Central memory CD8-positive, alpha-beta T cell (primary cell): Measurements from ENCODE around the gene COL18A1.

ENCODE experiments used
- ATAC-seq: fragments of 150-1000 bp; cut with Tn5 transposase; replicated peaks from 2 replicates; pipeline ENCODE4 v1.10.0; 2022; ENCODE audit warnings: mild to moderate bottlenecking, moderate FRiP score, moderate number of reproducible peaks; ENCODE audit not compliant: poor library complexity, severe bottlenecking; ENCODE audit errors: extremely low read depth
- DNase-seq, 2 donors: peaks; one replicate each; pipeline ENCODE4 v3.0.0; 2021; ENCODE audit warnings: low spot score in 2 of 2
- H3K27ac Mint-ChIP-seq: one replicate; pipeline ENCODE4 v1.8.0; 2022; ENCODE audit warnings: low read depth, mild to moderate bottlenecking, moderate library complexity, mixed read lengths
- H3K27me3 Mint-ChIP-seq: one replicate; pipeline ENCODE4 v1.8.0; 2022; ENCODE audit warnings: mixed read lengths
- H3K36me3 Mint-ChIP-seq: one replicate; pipeline ENCODE4 v1.8.0; 2022; ENCODE audit warnings: mild to moderate bottlenecking, moderate library complexity, mixed read lengths; ENCODE audit not compliant: insufficient read depth
- H3K4me1 Mint-ChIP-seq: one replicate; pipeline ENCODE4 v1.8.0; 2022; ENCODE audit warnings: mixed read lengths
- H3K4me3 Mint-ChIP-seq: one replicate; pipeline ENCODE4 v1.8.0; 2022; ENCODE audit warnings: mild to moderate bottlenecking, moderate library complexity, mixed read lengths
- H3K9me3 Mint-ChIP-seq: one replicate; pipeline ENCODE4 v1.8.0; 2022; ENCODE audit warnings: mixed read lengths

The COL18A1 gene

DNA sequence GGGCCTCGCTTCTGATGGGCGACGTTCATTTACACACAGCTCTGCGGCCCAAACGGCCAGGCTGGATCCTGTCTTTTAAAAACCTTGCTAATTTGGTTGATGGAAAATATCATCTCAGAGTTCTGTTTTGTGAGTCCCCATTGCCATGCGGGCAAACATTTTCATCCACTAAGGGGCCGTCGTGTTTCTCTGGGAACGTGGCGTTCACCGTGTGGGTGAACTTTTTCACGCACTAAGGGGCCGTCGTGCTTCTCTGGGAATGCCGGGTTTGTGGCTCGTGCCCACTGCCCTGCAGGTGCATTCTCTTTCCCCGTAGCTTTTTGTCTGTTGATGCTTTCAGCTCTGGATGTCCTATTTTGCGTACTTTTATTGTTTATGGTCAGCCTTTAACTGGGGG is 6.8 kb downstream of the COL18A1 start:
- H3K27ac Mint-ChIP-seq, result no peak overlapping the region
- H3K36me3 Mint-ChIP-seq, result no peaks in the 10 kb centered on the region
- H3K9me3 Mint-ChIP-seq, result no peaks in the 10 kb centered on the region
- ATAC-seq, result no peak
- DNase-seq, result no peak
- H3K4me3 Mint-ChIP-seq, result no peak overlapping the region
- no peaks in the 10 kb centered on the region for H3K4me1 Mint-ChIP-seq
- H3K27me3 Mint-ChIP-seq, result peaks cover 50% of the 10 kb centered on the region

DNA sequence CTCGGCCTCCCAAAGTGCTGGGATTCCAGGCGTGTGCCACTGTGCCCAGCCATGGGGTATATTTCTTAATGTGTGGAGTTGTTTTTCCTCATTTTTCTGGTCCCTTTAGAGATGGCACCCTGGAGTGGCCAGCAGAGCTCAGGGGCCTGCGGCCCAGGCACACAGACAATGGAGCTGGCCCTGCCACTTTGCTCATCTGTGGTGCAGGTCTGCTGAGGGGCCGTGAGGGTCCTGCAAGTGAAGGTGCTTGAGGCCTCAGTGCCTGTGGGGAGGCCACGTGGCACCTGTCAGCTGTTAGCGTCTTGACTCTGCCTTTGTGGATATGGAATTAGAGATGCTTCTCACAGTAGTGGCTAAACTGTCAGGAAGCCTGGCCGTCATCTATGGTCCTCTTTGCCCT is 7.5 kb downstream of the COL18A1 start:
- no peaks in the 10 kb centered on the region for H3K4me1 Mint-ChIP-seq
- H3K27ac Mint-ChIP-seq, result no peak overlapping the region
- H3K27me3 Mint-ChIP-seq, result peaks cover 48% of the 10 kb centered on the region
- DNase-seq (no peak), ATAC-seq (no peak)
- no peaks in the 10 kb centered on the region for H3K36me3 Mint-ChIP-seq
- no peaks in the 10 kb centered on the region for H3K9me3 Mint-ChIP-seq
- no peak overlapping the region for H3K4me3 Mint-ChIP-seq

DNA sequence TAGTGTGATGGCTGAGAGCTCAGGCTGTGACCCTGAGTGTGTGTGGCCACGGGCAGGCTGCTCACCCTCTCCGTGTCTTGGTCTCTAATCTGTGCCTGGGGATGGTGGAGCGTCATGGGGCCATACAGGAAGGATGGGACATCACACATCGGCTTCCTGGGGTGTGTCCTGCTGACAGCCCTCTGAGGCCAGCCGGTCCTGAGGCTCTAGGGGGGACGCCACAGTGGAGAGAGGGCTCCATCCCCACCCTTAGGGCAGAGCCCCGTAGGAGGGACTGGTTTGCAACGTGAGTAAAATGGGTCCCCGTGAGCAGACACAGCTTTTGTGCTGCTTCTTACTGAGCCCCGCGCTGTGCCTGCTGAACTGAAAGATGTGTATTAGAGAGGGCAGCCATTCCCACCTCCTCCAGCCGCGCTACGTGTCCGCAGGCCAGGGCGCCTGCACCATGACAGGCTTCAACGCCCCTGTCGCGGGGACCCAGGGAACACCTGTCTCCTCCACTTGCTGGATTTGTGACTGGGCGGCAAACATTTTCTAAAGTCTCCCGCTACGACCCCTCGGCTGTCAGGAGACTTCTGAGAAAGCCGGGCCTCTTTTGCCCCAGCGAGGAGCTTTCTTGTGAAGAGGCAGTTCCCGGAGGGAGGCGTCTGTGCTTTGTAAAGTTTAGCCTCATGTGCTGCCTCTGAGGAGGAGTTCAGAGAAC is 8.1 kb downstream of the COL18A1 start:
- H3K9me3 Mint-ChIP-seq, result no peaks in the 10 kb centered on the region
- peaks cover 42% of the 10 kb centered on the region for H3K27me3 Mint-ChIP-seq
- H3K4me1 Mint-ChIP-seq, result no peaks in the 10 kb centered on the region
- no peaks in the 10 kb centered on the region for H3K36me3 Mint-ChIP-seq
- no peak for DNase-seq
- ATAC-seq, result no peak
- H3K27ac Mint-ChIP-seq, result no peak overlapping the region
- no peak overlapping the region for H3K4me3 Mint-ChIP-seq

DNA sequence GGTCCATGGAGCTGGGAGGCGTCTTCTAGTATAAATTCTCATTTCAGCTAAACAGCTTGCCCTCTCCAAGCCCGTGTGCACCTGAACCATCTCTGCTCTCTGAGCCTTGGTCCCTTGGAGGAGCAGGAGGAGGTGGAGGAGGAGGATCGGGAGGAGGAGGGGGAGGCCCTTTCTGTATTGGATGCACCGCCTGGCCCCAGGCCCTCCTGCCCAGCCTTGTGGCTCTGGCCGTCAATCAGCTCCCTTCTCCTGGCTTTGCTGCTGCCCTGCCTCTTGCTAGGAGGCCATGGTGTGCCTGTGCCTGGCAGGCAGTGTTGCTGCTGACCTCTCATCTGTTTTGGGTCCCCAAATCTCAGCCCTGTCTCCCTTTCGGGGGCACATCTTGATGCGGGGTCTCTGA is 9.0 kb downstream of the COL18A1 start:
- Mint-ChIP-seq H3K4me1 (no peaks in the 10 kb centered on the region), H3K27ac (no peak overlapping the region), H3K27me3 (peaks cover 34% of the 10 kb centered on the region), H3K9me3 (no peaks in the 10 kb centered on the region), H3K4me3 (no peak overlapping the region), H3K36me3 (no peaks in the 10 kb centered on the region)
- DNase-seq (no peak), ATAC-seq (no peak)

DNA sequence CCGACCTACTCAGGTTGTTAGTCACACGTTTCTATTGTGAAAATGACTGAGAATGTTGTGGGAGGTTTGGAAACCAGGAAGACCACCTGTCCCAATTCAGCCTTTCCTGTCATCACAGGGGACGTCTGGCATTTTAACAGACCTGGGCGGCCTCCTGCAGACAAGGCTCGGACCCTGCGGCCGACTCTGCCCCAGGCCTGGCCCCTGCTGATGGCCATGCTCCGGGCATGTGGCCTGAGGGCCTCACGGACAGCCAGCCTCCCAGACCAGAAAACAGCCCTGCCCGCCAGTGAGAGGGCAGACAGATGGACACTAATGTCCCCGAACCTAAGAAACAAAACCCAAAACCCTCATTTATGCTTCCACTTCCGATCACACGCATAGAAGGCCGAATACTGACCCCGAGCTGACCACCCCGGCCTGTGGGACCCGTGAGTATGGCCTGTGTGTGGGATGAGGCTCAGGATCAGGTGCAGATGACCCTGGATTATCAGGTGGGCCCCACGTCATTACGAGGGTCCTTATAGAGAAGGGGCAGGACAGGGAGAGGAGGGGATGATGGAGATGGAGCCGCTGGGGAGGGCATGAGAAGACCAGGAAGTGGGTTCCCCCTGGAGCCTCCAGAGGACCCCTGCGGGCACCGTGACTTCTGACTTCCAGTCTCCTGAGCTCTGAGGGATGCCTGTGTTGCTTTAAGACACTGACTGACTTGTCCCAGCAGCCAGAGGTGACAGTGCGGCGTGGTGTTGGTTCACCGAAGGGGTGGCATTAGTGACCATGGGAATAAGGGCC is 9.6 kb downstream of the COL18A1 start:
- Mint-ChIP-seq H3K4me1 (no peaks in the 10 kb centered on the region), H3K4me3 (no peak overlapping the region), H3K27me3 (peaks cover 27% of the 10 kb centered on the region), H3K27ac (no peak overlapping the region), H3K36me3 (no peaks in the 10 kb centered on the region), H3K9me3 (no peaks in the 10 kb centered on the region)
- DNase-seq (no peak), ATAC-seq (no peak)

DNA sequence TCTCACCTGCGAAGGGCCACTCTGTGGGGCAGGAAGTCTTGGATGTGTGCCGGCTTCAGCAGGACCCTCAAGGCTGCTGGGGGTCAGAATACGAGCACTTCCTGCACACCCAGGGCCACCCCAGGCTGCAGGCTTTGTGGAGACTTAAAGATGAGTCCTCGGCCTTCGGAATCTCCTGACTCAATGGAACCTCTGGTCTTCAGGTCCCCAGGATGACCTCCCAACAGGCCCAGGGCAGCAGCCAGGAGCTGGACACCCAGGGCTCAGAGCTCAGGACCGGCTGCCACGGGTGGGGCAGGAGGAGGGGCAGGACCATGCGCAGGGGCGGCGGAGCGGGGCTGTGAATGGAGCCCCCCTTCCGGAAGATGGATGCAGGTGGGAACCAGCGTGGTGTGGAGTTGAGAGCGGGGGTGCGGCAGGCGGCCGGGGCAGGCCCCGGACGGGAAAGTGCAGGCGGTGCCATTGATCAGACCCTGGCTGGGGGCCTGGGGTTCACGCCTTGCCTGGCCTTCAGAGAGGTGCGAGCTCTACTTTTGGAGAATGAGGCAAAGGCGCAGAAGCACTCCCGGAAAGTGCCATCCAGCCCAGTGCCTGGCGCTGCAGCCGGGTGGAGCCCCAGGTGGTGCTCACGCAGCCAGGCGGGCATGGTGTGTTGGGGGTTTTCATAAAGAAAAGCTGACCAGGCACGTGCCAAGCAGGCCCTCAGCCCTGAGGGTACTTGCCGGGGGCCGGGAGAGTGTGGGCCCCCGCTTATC is 10.4 kb downstream of the COL18A1 start:
- no peaks in the 10 kb centered on the region for H3K36me3 Mint-ChIP-seq
- no peaks in the 10 kb centered on the region for H3K9me3 Mint-ChIP-seq
- H3K27ac Mint-ChIP-seq, result no peak overlapping the region
- DNase-seq (no peak), ATAC-seq (no peak)
- no peaks in the 10 kb centered on the region for H3K4me1 Mint-ChIP-seq
- no peak overlapping the region for H3K4me3 Mint-ChIP-seq
- peaks cover 21% of the 10 kb centered on the region for H3K27me3 Mint-ChIP-seq

DNA sequence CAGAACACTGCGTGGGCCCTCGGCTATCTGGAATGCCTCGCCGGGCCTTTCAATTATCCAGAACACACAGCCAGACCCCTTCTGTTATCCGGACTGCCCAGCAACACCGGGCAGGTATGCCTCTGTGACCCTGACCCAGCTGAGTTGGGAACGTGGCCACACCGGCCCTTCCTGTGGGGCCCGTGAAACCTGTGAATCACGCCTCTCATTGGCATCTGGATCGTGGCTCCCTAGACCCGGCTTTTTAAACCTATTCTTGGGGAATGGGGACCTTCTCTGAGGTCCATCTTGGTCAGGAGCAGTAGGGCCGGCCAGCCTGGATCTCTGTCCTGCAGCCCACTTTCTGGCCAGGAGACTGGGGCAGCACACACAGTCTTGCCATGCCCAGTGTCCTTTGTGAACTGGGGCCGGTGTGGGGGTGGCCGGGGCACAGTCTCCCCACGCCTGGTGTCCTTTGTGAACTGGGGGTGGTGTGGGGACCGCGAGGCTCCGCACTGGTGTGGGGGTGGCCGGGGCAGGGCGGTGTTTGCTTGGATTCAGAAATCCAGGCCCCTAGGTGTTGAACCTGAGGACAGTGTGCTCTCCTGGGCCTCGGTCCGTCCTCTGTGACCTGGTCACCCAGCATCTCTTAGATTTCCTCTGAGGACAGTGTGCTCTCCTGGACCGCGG is 11.1 kb downstream of the COL18A1 start:
- Mint-ChIP-seq H3K4me1 (no peaks in the 10 kb centered on the region), H3K27ac (no peak overlapping the region), H3K9me3 (no peaks in the 10 kb centered on the region)

DNA sequence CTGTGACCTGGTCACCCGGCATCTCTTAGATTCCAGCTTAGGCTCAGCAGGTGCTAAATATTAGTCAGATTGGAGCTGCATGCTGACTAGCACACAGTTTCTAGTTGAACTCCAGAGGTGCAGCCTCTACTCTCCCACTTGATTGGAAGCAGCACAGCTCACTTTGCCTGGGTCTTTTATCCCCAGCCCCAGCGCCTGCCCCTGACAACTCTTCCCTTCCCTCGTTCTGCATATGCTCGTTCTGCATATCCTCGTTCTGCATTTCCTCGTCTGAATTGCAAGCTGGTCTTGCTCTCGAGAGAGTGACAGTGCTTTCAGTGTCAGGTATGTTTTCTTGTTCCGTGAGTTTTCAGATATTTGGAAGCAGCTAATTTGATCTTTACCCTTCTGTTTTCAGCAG is 11.7 kb downstream of the COL18A1 start:
- Mint-ChIP-seq H3K27ac (no peak overlapping the region), H3K36me3 (no peaks in the 10 kb centered on the region), H3K9me3 (no peaks in the 10 kb centered on the region), H3K27me3 (peaks cover 21% of the 10 kb centered on the region), H3K4me3 (no peak overlapping the region), H3K4me1 (no peaks in the 10 kb centered on the region)
- ATAC-seq (no peak), DNase-seq (no peak)

More for the DNA sequence above, 11.1 kb downstream of the COL18A1 start:
- H3K4me3 Mint-ChIP-seq, result no peak overlapping the region
- no peaks in the 10 kb centered on the region for H3K36me3 Mint-ChIP-seq
- ATAC-seq, result no peak
- H3K27me3 Mint-ChIP-seq, result peaks cover 21% of the 10 kb centered on the region
- DNase-seq, result no peak

DNA sequence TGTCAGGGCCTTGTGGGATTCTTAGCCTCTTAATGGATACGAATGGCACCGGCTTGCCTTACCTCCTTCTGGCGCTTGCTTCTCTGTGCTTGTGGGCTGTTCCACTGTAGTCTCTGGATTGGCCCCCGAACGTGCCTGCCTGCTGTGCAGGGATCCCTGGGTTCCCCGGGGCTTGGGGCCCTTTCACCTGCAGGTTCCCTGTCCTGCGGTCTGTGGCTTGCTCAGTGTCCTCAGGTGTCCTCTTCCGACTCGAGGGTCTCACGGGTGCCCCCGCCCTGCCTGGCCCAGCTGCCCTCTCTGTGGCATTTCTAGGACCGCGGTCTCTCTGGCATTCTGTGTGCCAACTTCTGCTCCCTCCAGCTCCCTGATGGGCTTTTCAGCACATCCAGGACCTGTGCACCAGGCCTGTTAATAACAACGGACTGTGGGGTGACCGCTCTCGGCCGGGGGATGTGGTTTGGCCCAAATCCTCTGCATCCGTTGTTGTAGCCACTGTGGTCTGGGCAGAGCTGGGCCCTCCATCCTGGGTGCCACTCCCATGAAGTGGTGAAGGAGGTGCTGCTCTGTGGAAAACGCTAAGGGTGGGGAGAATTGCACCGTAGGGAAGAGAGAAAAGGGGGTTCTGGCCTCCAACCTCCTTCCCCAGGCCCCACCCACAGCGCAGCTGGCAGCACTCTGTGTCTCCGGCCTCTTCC is 12.4 kb downstream of the COL18A1 start:
- H3K9me3 Mint-ChIP-seq, result no peaks in the 10 kb centered on the region
- H3K27me3 Mint-ChIP-seq, result peaks cover 21% of the 10 kb centered on the region
- ATAC-seq (no peak), DNase-seq (no peak)
- H3K4me3 Mint-ChIP-seq, result no peak overlapping the region
- no peak overlapping the region for H3K27ac Mint-ChIP-seq
- no peaks in the 10 kb centered on the region for H3K4me1 Mint-ChIP-seq
- no peaks in the 10 kb centered on the region for H3K36me3 Mint-ChIP-seq

DNA sequence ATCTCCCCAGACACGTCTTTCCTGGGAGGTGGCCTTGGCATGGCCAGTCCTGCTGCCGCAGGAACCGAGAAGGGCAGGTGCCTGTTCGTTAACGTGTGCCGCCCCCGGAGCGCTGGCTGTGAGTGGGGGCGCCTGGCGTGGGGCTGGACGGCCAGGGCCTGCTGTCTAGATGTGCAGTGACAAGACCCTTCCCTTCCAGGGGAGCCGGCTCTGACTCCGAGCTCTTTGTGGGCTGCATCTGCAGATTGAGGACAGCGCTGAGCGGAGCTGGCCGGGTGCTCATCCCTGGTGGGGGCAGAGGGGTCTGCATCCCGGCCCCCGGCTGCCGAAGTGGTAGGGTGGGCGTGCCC is 13.0 kb downstream of the COL18A1 start:
- H3K9me3 Mint-ChIP-seq, result no peaks in the 10 kb centered on the region
- ATAC-seq, result no peak
- no peaks in the 10 kb centered on the region for H3K4me1 Mint-ChIP-seq
- no peak overlapping the region for H3K27ac Mint-ChIP-seq
- DNase-seq, result no peak
- peaks cover 21% of the 10 kb centered on the region for H3K27me3 Mint-ChIP-seq
- no peaks in the 10 kb centered on the region for H3K36me3 Mint-ChIP-seq
- no peak overlapping the region for H3K4me3 Mint-ChIP-seq

DNA sequence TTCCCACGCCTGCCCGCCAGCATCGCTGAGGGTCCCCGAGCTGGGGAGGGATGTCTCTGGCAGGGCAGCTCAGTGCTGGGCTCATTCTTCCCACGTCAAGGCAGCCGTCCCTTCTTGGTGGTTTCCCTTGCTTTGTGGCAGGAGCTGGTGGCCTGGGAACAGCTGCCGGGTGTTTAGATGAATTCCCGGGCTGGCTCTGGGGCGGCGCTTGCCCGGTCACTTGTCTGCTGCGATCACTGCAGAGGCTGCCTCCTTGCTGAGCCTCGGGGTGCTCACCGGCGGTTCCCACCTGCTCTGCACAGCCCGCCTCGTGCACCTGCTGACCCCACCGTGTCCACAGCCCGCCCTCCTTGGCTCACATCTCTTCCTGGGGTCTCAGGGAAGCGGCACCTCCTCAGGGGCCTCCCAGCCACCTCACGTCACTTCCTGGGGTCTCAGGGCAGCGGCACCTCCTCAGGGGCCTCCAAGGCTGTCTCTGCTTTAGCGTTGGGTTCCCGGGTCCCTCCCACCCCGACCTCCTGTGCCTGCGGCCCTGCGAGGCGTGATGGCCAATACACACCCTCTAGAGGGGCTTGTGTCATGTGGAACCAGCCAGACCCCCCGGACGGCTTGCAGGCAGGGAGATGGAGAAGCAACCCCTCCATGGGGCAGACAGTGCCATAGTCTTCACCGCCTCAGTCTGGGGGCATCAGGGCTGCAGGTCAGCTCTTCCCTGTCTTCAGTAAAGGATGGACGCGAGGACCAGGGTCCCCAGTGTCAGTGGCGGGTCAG is 13.5 kb downstream of the COL18A1 start:
- H3K27me3 Mint-ChIP-seq, result peaks cover 21% of the 10 kb centered on the region
- no peak overlapping the region for H3K27ac Mint-ChIP-seq
- no peak for DNase-seq

More for the DNA sequence above, 13.5 kb downstream of the COL18A1 start:
- no peaks in the 10 kb centered on the region for H3K36me3 Mint-ChIP-seq
- no peak overlapping the region for H3K4me3 Mint-ChIP-seq
- H3K4me1 Mint-ChIP-seq, result no peaks in the 10 kb centered on the region
- no peaks in the 10 kb centered on the region for H3K9me3 Mint-ChIP-seq
- ATAC-seq, result no peak
